Parathyroid adenoma (tissue), 2 donors: ENCODE measurements around the gene DNAL1.

ENCODE experiments used
- H2AFZ ChIP-seq: fragments of 300-600 bp; sonication (generic); one replicate; pipeline ENCODE4 v1.7.0; 2017; ENCODE audit warnings: antibody characterized with exemption, mild to moderate bottlenecking
- H3K27ac ChIP-seq: fragments of 300-600 bp; sonication (generic); one replicate; pipeline ENCODE4 v1.7.0; 2017
- H3K27me3 ChIP-seq: fragments of 300-600 bp; sonication (generic); one replicate; pipeline ENCODE4 v1.7.0; 2017; ENCODE audit warnings: low read length; ENCODE audit not compliant: control insufficient read depth, insufficient read depth
- H3K36me3 ChIP-seq: fragments of 300-600 bp; sonication (generic); one replicate; pipeline ENCODE4 v1.7.0; 2017; ENCODE audit warnings: low read length; ENCODE audit not compliant: control insufficient read depth, insufficient read depth
- H3K4me1 ChIP-seq: fragments of 300-600 bp; sonication (generic); one replicate; pipeline ENCODE4 v1.7.0; 2017; ENCODE audit warnings: control low read depth
- H3K4me2 ChIP-seq: fragments of 300-600 bp; sonication (generic); one replicate; pipeline ENCODE4 v1.7.0; 2017; ENCODE audit warnings: low read length
- H3K4me3 ChIP-seq: fragments of 300-600 bp; sonication (generic); one replicate; pipeline ENCODE4 v1.7.0; 2017; ENCODE audit warnings: low read depth, low read length
- H3K79me2 ChIP-seq: fragments of 300-600 bp; sonication (generic); one replicate; pipeline ENCODE4 v1.7.0; 2017; ENCODE audit warnings: control low read depth
- H3K9ac ChIP-seq: fragments of 300-600 bp; sonication (generic); one replicate; pipeline ENCODE4 v1.7.0; 2017; ENCODE audit warnings: mild to moderate bottlenecking
- H3K9me3 ChIP-seq: fragments of 300-600 bp; sonication (generic); one replicate; pipeline ENCODE4 v1.7.0; 2017; ENCODE audit warnings: low read length; ENCODE audit not compliant: control insufficient read depth
- CTCF ChIP-seq: fragments of 300-600 bp; sonication (generic); IDR thresholded peaks from one replicate; pipeline ENCODE4 v1.7.0; 2017; ENCODE audit warnings: antibody characterized with exemption, mild to moderate bottlenecking
- donor health status: primary hyperparathyroidism.

Gene DNAL1

GRCh38 chr14:73713803-73714655 lies 69.2 kb downstream of the DNAL1 start, which contains the start of gene PNMA1:
TSS of gene PNMA1 (minus strand) at chr14:73714384. CDS start at chr14:73713639, 745 bp downstream.
- Histone ChIP-seq H3K4me2 (peak within 1 kb of the TSS; percentile 88), H3K4me1 (peaks cover 10% of the 10 kb centered on the region), H3K4me3 (peak within 1 kb of the TSS; percentile 67), H3K79me2 (no peaks in the 10 kb centered on the region), H2AFZ (peak within 1 kb of the TSS; percentile 95), H3K9ac (no peak within 1 kb of the TSS), H3K9me3 (no peaks in the 10 kb centered on the region), H3K36me3 (no peaks in the 10 kb centered on the region), H3K27me3 (no peaks in the 10 kb centered on the region), H3K27ac (peak within 1 kb of the TSS; percentile 78)
- no peak for TF ChIP-seq CTCF

- no peak overlapping the region for H2AFZ ChIP-seq
- H3K4me2 ChIP-seq: peak overlapping the region; percentile 88
- no peaks in the 10 kb centered on the region for H3K79me2 ChIP-seq
- no peaks in the 10 kb centered on the region for H3K27me3 ChIP-seq
- H3K4me3 ChIP-seq: no peak overlapping the region
- H3K9ac ChIP-seq: no peak overlapping the region
- peaks cover 10% of the 10 kb centered on the region for H3K4me1 ChIP-seq
- no peaks in the 10 kb centered on the region for H3K36me3 ChIP-seq
- H3K9me3 ChIP-seq: no peaks in the 10 kb centered on the region
- no peak for TF ChIP-seq CTCF
- no peak overlapping the region for H3K27ac ChIP-seq
Measured at GRCh38 chr14:73714656-73715081, 69.9 kb downstream of the DNAL1 start.

- H3K9me3 ChIP-seq: no peaks in the 10 kb centered on the region
- H3K27me3 ChIP-seq: no peaks in the 10 kb centered on the region
- no peak overlapping the region for H3K4me3 ChIP-seq
- H3K9ac ChIP-seq: no peak overlapping the region
- no peak overlapping the region for H3K4me2 ChIP-seq
- H3K4me1 ChIP-seq: peaks cover 10% of the 10 kb centered on the region
- no peak for TF ChIP-seq CTCF
- H3K27ac ChIP-seq: no peak overlapping the region
- H2AFZ ChIP-seq: no peak overlapping the region
- no peaks in the 10 kb centered on the region for H3K79me2 ChIP-seq
- no peaks in the 10 kb centered on the region for H3K36me3 ChIP-seq
Measured at GRCh38 chr14:73715707-73716106, 70.9 kb downstream of the DNAL1 start.

- no peaks in the 10 kb centered on the region for H3K79me2 ChIP-seq
- TF ChIP-seq CTCF: no peak
- H3K27me3 ChIP-seq: no peaks in the 10 kb centered on the region
- no peak overlapping the region for H3K9ac ChIP-seq
- no peak overlapping the region for H3K4me3 ChIP-seq
- no peaks in the 10 kb centered on the region for H3K9me3 ChIP-seq
- no peak overlapping the region for H2AFZ ChIP-seq
- no peak overlapping the region for H3K4me2 ChIP-seq
- no peak overlapping the region for H3K27ac ChIP-seq
- H3K4me1 ChIP-seq: peaks cover 10% of the 10 kb centered on the region
- H3K36me3 ChIP-seq: no peaks in the 10 kb centered on the region
Measured at GRCh38 chr14:73717266-73717665, 72.5 kb downstream of the DNAL1 start.
